Pancreas (tissue), 10 donors: ENCODE data around the gene TBC1D8. TPM values are rescaled to one million over a fixed set of nuclear protein-coding genes. Genes with fewer than 3 reads are reported as not detected.
A peak's percentile ranks its signal among the peaks of the same experiment; 100 is the strongest.

Experiments
- ATAC-seq, 4 donors: fragments of 200-7000 bp; cut with Tn5 transposase; one replicate each; pipeline versions ENCODE4 v1.8.0 to v1.9.1; 2020; ENCODE audit warnings: mild to moderate bottlenecking in 4 of 4, moderate library complexity in 4 of 4
- DNase-seq, 6 donors: peaks; one replicate each; pipeline ENCODE4 v3.0.0-alpha.2; 2020
- FAIRE-seq: peaks from 2 replicates; lab custom pipeline; 2012; peaks lifted over from hg19 to GRCh38; lab: Jason Lieb, UNC
- H3K27ac ChIP-seq, 4 donors: fragments of 200-600 bp; sonication (generic); 1 replicate in 3 of 4; 2 replicates in 1 of 4; pipeline versions ENCODE4 v1.5.0 to v1.8.0; 2020
- H3K27me3 ChIP-seq, 4 donors: fragments of 200-600 bp; one replicate each; pipeline ENCODE4 v1.8.0; 2021
- H3K36me3 ChIP-seq, 3 donors: fragments of 200-600 bp; sonication (generic) in 1 of 3; one replicate each; pipeline versions ENCODE4 v1.5.0 to v1.8.0; 2020 to 2021
- H3K4me1 ChIP-seq, 3 donors: fragments of 200-600 bp; one replicate each; pipeline ENCODE4 v1.8.0; 2021
- H3K4me3 ChIP-seq, 4 donors: fragments of 200-600 bp; sonication (generic) in 2 of 4; one replicate each; pipeline versions ENCODE4 v1.5.0 to v1.8.0; 2020 to 2021
- H3K9me3 ChIP-seq, 4 donors: fragments of 200-600 bp; one replicate each; pipeline ENCODE4 v1.8.0; 2021
- WGBS, 2 donors: extraction: QIAGEN DNeasy Blood & Tissue Kit; methylation state at CpG; one replicate each; pipeline ENCODE4 v1.1.7; 2013; 5-methylcytosine and 5-hydroxymethylcytosine counted together
- intact Hi-C, 3 donors: fragments of 100-400 bp; cut with DNase I; formaldehyde crosslinking; loops; one replicate each; pipeline versions ENCODE4 v1.11.1 to v1.14.2; 2022
- polyA plus RNA-seq, 2 donors: library from polyadenylated mRNA; stranded (reverse); fragments of 200-250 nt; gene quantifications; one replicate each; pipeline ENCODE4 v1.2.3, GENCODE V29; 2013
- total RNA-seq, 6 donors: library from RNA; stranded (reverse); fragmentation: NEBNext Ultra II Directional in 4 of 6; extraction: Animal tissue kit (Norgen Biotek cat#: 25700) in 4 of 6; gene quantifications; one replicate each; pipeline versions ENCODE4 v1.2.1 to v1.2.4, GENCODE V29; 2021 to 2023
- TF ChIP-seq, protein P1 (sequence below), 4 donors: fragments of 200-600 bp; sonication (generic) in 3 of 4; IDR thresholded peaks; one replicate each; pipeline versions ENCODE4 v1.5.0 to v1.8.0; 2021; ENCODE audit warnings: antibody characterized with exemption in 4 of 4
- donor health status: healthy with polysubstance abuse.
- donor health status: DM: no; HTN: no; CAD: no; lungs with moderate emphysema.
- donor health status: DM: no; HTN: no; CAD: no.
- donor health status: control.
- donor health status: control.
- donor health status: Bipolar disorder and iron deficiency.
- donor health status: DM: yes; HTN: yes; CAD: no.
- donor health status: DM: no; HTN: no; CAD: no.
- donor health status: DM: no; HTN: no; CAD: no.
- donor health status: DM: yes; HTN: yes; CAD: no.

The TBC1D8 gene
- total and polyA plus RNA-seq, 8 donors = 21.3 to 46.2 (median 35.0) TPM

DNA sequence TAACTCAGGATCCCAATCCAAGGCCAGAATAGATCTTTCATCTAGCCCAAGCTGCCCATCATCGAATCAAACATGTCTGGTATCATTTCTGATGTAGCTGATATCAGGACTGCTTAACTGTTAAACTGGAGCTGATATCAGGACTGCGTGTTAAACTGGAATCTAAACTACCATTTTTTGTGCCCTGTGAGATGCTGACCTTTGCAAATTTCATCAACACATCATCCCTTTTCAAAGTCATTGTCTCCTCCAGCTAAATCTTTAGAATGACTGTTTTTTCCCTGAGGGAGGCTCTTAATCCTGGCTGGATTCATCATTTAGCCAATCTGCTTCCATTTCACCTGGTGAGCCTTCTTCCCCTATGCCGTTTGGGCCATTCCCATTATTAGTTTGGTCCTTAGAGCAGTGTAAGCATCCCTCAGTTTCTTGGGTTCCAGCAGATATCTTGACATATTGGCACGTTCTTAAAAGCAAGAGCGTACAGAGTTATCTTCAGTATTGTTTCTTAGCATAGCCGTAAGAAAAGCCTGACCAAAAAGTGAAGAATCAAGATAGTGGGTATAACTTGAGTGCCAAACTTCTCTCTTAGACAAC is 136.8 kb downstream of the TBC1D8 start:
- FAIRE-seq (no peak), DNase-seq (no peak), ATAC-seq (no peak)
- H3K9me3 ChIP-seq = no peaks in the 10 kb centered on the region
- H3K27ac ChIP-seq = no peak overlapping the region
- H3K4me1 ChIP-seq = no peaks in the 10 kb centered on the region
- WGBS, 2 donors = 77% methylated on average over 6 of the region's 6 CpGs
- intact Hi-C loops = loop anchor here in 1 of 3 donors (5.0 kb wide), 1 partner anchor 138 kb away; the partner anchor contains the start of gene TBC1D8
- H3K4me3 ChIP-seq = no peak overlapping the region
- TF ChIP-seq, protein P1, sequence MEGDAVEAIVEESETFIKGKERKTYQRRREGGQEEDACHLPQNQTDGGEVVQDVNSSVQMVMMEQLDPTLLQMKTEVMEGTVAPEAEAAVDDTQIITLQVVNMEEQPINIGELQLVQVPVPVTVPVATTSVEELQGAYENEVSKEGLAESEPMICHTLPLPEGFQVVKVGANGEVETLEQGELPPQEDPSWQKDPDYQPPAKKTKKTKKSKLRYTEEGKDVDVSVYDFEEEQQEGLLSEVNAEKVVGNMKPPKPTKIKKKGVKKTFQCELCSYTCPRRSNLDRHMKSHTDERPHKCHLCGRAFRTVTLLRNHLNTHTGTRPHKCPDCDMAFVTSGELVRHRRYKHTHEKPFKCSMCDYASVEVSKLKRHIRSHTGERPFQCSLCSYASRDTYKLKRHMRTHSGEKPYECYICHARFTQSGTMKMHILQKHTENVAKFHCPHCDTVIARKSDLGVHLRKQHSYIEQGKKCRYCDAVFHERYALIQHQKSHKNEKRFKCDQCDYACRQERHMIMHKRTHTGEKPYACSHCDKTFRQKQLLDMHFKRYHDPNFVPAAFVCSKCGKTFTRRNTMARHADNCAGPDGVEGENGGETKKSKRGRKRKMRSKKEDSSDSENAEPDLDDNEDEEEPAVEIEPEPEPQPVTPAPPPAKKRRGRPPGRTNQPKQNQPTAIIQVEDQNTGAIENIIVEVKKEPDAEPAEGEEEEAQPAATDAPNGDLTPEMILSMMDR (IDR thresholded peaks at IDR 0.05) = no peak
- H3K36me3 ChIP-seq = peaks cover 0 to 21% (median 17%) of the 10 kb centered on the region in 3 donors
- no peaks in the 10 kb centered on the region for H3K27me3 ChIP-seq

- Histone ChIP-seq H3K4me1 (no peaks in the 10 kb centered on the region), H3K27ac (no peak overlapping the region), H3K27me3 (no peaks in the 10 kb centered on the region), H3K36me3 (peaks cover 0 to 31% (median 17%) of the 10 kb centered on the region in 3 donors), H3K4me3 (no peak overlapping the region), H3K9me3 (no peaks in the 10 kb centered on the region)
- TF ChIP-seq, protein P1 (IDR thresholded peaks at IDR 0.05) = peak; percentile 45 to 77 (median 68)
- peak in 1 of 6 donors; percentile 55 for DNase-seq
- no peak for FAIRE-seq
- peak; percentile 26 to 76 (median 62) for ATAC-seq
- WGBS, 2 donors = 25 to 34% methylated on average over 5 of the region's 5 CpGs
- intact Hi-C loops = loop anchor here in 1 of 3 donors (5.0 kb wide), 1 partner anchor 140 kb away; the partner anchor contains the start of gene TBC1D8
Observed at GRCh38 chr2:101012706-101013181, 138.4 kb downstream of the TBC1D8 start.

GRCh38 chr2:101012054-101012705 is 139.0 kb downstream of the TBC1D8 start:
- DNase-seq = no peak
- Histone ChIP-seq H3K9me3 (no peaks in the 10 kb centered on the region), H3K27me3 (no peaks in the 10 kb centered on the region), H3K27ac (no peak overlapping the region), H3K4me3 (no peak overlapping the region), H3K36me3 (peaks cover 4 to 35% (median 17%) of the 10 kb centered on the region in 3 donors), H3K4me1 (no peaks in the 10 kb centered on the region)
- TF ChIP-seq, protein P1 (IDR thresholded peaks at IDR 0.05) = no peak
- 38 to 47% methylated on average over 8 of the region's 8 CpGs for WGBS, 2 donors
- FAIRE-seq = no peak
- intact Hi-C loops = loop anchor here in 1 of 3 donors (5.0 kb wide), 1 partner anchor 140 kb away; the partner anchor contains the start of gene TBC1D8
- no peak for ATAC-seq

GRCh38 chr2:101011152-101011551 is 140.0 kb downstream of the TBC1D8 start:
- no peaks in the 10 kb centered on the region for H3K27me3 ChIP-seq
- no peak overlapping the region for H3K27ac ChIP-seq
- no peak overlapping the region for H3K4me3 ChIP-seq
- peaks cover 9 to 46% (median 24%) of the 10 kb centered on the region in 3 donors for H3K36me3 ChIP-seq
- ATAC-seq (no peak), DNase-seq (no peak), FAIRE-seq (no peak)
- intact Hi-C loops = loop anchor here in 1 of 3 donors (5.0 kb wide), 1 partner anchor 141 kb away; the partner anchor contains the start of gene TBC1D8
- no peaks in the 10 kb centered on the region for H3K9me3 ChIP-seq
- WGBS, 2 donors = 89% methylated on average over 10 of the region's 10 CpGs
- TF ChIP-seq, protein P1 (IDR thresholded peaks at IDR 0.05) = no peak
- H3K4me1 ChIP-seq = peaks cover 0 to 6% (median 0%) of the 10 kb centered on the region in 3 donors
